NCI-H774 (cell line): Measurements from ENCODE around the gene PRR19.

Source experiments
- DNase-seq: peaks from one replicate; lab custom pipeline; 2025; lab: John Stamatoyannopoulos, UW

The PRR19 gene

DNA sequence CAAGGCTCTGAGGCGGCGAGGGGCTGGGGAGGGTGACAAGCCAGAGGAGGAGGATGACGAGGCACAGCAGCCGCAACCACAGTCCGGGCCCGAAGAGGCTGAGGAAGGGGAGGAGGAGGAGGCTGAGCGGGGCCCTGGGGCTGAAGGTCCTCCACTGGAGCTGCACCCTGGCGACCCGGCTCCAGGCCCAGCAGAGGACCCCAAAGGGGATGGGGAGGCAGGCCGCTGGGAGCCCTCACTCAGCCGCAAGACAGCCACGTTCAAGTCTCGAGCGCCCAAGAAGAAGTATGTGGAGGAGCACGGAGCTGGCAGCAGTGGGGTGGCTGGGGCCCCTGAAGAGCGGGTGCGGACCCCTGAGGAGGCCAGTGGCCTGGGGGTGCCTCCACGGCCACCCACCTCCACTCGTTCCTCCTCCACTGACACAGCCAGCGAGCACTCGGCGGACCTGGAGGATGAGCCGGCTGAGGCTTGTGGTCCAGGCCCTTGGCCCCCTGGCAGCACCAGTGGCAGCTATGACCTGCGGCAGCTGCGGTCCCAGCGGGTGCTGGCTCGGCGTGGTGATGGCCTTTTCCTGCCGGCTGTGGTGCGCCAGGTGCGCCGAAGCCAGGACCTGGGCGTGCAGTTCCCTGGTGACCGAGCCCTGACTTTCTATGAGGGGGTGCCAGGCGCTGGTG lies 29.9 kb upstream of the PRR19 start:
- no peak for DNase-seq

DNA sequence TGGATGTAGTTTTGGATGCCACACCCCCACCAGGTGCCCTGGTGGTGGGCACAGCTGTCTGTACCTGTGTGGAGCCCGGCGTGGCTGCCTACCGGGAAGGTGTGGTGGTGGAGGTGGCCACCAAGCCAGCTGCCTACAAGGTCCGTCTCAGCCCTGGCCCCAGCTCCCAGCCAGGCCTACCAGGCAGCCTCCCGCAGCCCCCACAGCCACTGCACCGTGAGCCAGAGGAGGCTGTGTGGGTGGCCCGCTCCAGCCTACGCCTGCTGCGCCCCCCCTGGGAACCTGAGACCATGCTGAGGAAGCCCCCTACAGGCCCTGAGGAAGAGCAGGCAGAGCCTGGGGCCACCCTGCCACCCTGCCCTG lies 29.4 kb upstream of the PRR19 start:
- DNase-seq = no peak

DNA sequence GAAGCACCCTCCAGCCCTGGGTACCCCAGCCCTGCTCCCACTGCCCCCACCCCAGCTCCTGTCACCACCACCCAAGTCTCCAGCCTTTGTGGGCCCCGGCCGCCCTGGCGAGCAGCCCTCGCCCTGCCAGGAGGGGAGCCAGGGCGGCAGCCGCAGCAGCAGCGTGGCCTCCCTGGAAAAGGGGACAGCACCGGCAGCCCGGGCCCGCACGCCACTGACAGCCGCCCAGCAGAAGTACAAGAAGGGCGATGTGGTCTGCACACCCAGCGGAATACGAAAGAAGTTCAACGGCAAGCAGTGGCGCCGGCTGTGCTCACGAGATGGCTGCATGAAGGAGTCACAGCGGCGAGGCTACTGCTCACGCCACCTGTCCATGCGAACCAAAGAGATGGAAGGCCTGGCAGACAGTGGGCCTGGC lies 28.9 kb upstream of the PRR19 start:
- DNase-seq = no peak

DNA sequence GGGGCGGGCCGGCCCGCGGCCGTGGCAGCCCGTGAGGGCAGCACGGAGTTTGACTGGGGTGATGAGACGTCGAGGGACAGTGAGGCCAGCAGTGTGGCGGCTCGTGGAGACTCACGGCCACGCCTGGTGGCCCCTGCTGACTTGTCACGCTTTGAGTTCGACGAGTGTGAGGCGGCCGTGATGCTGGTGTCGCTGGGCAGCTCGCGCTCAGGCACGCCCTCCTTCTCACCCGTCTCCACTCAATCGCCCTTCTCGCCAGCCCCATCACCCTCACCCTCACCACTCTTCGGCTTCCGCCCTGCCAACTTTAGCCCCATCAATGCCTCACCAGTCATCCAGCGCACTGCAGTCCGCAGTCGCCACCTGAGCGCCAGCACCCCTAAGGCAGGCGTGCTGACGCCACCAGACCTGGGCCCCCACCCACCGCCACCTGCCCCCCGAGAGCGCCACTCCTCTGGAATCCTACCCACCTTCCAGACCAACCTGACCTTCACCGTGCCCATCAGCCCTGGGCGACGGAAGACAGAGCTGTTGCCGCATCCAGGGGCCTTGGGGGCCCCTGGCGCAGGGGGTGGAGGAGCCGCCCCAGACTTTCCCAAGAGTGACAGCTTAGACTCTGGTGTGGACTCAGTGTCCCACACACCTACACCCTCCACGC lies 28.4 kb upstream of the PRR19 start:
- no peak for DNase-seq

DNA sequence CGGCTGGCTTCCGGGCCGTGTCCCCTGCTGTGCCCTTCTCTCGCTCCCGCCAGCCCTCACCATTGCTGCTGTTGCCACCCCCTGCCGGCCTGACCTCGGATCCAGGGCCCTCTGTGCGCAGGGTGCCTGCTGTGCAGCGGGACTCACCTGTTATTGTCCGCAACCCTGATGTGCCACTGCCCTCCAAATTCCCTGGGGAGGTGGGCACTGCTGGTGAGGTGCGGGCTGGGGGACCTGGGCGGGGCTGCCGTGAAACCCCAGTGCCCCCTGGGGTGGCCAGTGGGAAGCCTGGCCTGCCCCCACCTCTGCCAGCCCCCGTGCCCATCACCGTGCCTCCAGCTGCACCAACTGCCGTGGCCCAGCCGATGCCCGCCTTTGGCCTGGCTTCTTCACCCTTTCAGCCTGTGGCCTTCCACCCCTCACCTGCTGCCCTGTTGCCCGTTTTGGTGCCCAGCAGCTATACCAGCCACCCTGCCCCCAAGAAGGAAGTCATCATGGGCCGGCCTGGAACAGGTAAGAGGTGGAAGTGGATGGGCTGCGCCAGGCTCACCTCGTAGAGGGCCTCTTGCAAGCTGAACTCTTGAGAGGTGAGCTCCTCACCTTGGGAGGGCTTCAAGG lies 27.8 kb upstream of the PRR19 start:
- no peak for DNase-seq

DNA sequence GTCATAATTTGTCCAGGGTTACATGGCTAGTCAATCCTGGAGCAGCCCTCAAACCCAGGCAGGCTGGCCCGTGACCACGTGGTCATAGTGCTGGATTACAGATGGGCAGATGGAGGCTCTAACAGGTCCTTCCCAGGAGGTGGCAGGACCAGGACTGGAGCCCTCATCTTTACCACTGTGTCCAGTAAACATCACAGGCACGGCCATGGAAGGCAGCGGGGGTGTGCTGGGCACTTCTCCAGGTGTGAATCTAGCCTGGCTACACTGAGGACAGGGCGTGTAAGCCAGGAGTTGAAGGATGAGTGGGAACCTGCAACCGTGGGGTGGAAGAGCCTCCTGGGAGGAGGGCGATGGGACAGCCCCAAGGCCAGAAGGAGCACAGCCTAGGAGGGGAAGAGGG lies 26.8 kb upstream of the PRR19 start:
- no peak for DNase-seq

DNA sequence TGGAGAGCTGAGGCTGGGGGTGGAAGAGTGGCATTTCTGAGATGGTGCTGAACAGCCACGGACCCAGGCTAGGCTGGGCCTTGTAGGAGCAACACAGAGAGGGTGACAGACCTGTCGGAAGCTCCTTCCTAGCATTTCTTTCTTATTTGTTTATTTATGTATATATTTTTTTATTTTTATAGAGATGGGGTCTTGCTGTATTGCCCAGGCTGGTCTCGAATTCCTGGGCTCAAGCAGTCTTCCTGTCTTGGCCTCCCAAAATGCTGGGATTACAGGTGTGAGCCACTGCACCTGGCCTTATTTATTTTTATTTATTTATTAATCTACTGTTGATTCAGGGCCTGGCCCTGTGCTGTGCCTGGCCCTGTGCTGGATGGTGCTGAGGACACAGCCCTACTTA lies 26.4 kb upstream of the PRR19 start:
- no peak for DNase-seq

DNA sequence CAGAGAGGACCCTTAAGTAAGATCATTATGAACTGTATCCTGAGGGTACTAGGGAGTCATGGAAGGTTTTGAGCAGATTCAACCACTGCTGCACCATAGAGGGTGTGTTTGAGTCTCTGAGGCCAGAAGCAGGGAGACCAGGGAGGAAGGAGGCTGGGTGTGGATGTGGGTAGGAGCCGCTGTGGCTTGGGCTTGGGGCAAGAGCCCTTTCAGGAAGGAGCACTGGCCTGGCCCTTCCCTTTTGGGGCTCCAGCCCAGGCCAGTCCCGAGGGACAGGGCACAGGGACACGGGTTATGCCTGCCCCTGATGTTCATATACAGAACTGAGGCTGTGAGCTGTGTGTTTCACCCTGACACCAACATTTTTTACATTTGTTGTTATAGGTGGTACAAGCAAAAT lies 25.6 kb upstream of the PRR19 start:
- DNase-seq = no peak

DNA sequence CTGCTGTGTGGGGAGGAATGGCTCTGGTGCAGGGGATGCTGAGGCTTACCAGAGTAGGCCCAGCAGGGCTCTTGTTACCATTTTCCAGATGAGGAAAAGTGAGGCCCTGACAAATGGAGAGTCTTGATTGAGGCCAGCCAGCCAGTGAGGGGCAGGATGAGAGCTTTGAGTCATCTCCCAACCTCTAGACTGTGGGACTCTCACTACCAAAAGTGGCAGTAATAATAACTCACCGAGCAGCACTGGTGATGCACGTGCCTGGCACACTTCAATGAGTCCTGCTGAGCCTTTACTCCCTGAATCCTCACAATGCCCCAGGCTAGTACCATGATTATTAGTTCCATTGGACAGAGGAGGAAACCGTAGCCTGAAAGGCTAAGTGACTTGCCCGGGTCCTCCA lies 25.1 kb upstream of the PRR19 start:
- no peak for DNase-seq

DNA sequence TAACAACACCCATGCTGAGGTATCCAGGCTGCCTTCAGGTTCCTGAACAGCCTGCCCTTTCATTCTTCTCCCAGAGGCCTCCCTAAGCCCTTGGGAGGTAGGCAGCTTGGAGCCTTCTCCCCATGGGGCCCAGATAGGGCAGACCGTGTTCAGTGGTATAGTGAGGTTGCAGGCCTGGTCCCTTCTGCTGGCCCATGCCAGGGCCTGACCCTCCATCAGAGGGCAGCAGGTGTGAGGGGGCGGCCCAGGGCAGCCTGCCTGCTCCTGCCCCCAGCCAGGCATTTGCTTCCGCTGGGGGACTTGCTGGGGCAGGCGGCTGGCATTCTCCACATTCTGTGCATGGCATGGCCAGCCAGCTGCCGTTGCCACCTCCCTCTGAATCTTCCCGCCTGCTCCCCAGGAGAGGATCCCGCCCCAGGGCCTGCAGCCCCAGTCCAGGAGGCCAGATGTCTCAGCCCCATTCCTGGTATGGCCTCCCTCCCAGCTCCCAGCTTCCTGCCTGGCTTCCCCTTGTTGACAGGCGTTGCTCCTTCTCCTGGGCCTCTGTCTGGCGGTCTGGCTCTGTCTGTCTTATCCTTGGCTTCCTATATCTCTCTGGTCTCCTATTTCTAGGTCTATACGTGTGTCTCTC lies 24.0 kb upstream of the PRR19 start:
- DNase-seq = no peak

DNA sequence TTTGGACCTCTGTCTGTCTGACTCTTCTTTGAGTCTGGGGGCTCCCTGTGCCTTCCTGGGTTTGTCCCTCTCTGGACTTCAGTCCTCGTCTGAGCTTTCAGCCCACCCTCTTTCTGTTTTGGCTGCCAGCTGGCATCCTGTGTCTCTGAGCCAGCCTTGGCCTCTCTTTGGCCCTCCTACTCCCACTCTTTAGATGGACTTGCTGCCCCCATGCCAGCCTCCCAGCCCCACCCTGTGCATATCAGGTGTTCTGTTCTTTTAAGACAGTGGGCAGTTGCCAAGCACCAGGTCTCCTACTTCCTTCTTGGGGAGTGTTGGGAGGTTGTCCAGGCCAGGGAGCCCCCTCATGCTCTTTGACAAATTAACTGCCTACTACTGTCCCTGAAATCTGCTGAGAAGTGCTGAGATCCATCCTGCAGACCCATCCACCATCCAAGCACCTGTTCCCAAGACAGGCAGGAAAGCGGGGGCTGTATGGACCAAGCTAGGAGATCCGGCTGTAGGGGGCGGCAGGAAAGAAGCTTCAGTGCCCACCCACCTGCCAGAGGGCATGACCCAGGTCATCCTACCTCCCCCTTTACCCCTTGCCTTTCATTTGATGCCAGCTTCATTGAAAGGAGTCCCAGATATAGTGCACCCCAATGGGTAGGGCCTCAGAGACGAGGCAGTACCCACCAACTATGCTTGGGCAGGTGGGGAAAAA lies 23.3 kb upstream of the PRR19 start:
- no peak for DNase-seq

DNA sequence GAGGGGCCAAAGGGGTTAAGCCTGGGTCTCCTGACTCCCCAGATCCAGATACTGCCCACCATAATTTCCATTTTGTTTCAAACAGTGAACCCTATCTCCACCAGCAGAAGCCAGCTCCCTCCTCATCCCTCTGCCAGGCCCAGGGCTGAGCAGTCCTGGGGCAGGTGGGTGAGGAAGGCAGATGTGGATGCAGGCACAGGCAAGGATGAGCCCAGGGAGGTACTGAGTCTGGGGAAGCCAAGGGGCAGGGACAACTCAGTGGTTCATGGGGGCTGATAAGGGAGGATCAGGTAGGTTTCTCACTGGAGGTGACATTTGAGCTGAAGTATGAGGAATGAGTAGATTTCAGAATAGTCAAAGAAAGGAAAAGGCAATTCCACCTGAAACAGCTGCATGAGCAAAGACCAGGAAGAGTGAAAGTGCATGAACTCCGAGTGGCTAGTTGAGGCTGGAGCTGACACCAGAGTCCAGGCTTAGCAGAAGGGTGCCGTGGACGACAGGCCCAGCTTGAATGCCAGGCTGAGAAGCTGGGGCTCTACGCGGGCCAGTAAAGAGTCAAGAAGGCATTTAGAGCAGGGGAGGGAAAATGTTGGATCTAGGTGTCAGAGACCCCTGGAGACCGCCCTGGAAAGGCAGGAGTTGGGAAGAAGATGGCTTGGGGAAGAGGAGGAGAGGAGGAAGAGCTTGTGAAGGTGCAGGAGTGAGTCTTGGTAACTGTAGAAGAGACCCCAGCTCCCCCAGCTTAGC lies 22.6 kb upstream of the PRR19 start:
- DNase-seq = no peak

DNA sequence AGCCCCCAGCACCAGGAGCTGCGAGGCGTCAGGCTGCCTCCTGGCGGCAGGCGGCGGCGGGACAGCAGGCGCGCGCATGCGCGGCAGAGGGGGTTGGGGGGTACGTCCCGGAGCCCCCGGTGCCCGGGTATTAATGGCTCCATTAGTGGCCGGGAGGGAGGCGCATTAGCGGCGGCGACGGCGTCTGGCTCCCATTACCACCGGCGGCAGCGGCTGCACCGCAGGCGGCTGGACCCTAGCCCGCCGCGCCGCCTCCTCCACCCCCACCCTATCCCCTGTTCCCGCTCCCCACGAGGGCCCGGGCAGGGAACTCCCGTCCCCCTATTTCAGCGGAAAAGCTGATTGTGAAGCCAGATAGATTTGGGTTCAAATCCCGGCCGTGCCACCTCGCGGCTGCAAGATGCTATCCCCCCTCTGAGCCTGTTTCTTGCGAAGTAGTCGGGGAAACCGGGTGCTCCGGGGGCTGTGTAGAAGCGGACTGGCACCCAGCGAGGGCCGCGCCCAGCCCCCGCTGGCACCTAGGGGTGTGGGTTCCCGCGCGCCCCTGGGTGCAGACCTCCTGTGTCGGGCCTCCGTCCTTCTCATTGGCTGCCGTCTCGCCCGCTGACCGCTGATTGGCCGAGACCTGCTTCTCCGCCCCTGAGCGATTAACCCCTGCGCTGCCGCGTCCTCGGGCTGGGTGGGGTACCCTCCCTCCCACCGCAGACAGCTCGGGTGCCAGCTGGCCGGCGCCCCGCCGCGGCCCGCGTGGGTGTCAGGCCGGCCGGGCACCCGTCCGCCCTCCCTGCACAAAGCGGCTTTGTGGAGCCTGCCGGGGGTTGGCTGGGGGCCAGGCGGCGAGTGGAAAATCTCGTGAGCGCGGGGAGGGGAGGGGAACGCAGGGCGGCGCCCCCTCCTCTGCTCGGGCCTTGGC lies 21.8 kb upstream of the PRR19 start:
- peak; percentile 85 for DNase-seq

DNA sequence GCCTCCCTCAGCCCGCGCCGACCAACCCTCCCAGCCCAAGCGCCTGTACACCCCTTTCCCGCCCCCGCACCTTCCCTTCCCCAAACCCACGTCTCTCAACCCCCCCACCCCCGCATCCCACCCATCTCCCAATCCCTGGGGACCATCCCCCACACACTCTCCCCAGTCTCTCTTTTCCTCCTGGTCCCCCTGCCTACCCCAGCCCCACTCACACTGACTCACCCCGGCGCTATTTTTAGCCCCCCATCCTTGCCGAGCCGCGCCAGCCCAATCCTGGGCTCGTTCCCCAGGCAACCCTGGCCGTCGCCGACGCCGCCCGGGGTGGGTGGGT lies 21.2 kb upstream of the PRR19 start:
- no peak for DNase-seq

DNA sequence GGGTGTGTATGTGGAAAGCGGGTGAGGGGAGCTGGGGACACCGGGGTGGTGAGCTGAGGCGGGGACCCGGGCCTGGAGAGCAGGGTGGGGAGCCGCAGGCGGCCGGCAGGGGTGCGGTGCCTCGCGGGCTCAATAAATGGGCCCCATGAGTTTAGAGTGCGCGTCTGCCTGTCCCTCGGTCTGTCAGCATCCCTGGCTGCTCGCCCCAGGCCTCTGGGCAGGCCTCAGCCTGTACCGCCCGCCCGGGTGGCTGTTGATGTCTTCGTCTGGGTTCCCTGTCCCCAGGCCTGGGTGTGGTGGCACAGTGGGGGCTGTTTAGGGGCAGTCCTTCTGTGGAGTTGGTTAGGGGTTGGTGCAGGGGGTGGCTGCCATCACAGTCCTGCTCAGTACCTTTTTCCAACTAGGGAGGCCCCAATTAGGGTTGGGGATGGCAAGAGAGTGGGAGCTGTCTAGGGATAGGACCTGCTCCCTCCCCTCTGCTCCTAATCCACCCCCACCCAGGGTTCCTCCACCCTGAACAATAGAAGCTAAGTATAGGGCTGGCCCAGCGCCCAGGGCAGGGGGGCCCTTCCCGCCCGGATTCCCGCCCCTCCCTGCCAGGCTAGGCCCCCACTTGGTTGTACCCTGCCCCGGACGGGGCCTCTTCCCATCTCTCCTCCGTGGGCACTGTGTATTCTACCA lies 20.6 kb upstream of the PRR19 start:
- DNase-seq = no peak

DNA sequence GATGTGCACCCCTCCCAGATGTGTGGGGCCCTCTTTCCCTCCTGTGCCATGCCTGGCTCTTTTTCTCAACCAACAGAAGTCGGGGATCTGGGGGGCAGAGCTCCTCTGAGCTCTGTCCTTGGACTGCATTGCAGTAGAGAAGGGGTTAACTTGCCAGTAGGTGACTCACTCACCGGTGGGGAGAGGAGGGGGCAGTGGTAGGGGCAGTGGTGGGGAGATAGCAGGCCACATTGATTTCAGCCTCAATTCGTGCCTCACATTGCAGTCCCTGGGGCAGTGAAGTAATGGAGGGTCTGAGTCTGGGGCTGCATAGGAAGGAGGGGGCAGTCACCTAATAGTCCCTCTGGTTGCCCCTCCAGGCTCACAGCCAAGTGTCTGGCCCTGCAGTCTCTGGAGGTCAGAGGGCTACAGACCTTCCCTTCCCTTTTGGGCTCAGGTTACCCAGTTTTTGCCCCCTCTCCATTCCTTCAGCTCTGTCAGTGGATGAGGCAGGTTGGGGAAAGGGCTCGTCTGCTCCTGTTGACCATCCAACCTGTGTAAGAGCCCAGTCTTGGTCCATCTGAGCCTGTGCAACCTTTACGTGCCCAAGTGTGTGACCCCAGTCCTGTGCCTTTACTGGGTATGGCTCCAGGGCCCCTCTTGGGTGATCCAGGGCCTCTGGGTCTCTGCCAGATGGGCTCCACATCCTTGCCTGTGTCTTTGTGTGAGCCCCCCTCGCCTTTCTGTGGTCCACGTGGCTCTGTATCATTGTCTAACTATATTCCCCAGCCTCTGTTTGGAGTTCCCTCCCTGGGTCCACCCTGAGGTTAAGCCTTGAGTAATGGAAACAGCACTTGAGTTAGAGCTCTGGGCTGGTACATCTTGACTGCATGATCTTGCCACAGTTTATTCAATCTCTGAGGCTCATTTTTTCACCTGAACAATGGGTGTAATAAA lies 19.8 kb upstream of the PRR19 start:
- no peak for DNase-seq

DNA sequence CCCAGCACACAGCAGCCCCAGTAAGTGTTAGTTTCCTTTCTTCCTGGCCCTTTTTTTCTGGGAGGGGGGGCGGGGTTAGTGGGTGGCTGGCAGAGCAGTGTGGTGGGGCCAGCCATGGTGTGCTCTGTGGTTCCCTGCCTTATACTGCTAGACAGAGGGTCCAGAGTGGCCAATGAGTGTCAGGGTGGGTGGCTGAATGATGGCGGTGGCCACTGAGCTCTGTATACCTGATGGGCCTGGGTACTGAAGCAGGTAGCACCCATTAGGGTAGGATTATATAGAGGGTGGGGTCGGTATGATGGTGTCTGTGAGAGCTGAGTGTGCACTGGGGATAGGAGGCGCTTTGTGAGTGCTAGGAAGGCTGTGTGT lies 19.1 kb upstream of the PRR19 start:
- no peak for DNase-seq

DNA sequence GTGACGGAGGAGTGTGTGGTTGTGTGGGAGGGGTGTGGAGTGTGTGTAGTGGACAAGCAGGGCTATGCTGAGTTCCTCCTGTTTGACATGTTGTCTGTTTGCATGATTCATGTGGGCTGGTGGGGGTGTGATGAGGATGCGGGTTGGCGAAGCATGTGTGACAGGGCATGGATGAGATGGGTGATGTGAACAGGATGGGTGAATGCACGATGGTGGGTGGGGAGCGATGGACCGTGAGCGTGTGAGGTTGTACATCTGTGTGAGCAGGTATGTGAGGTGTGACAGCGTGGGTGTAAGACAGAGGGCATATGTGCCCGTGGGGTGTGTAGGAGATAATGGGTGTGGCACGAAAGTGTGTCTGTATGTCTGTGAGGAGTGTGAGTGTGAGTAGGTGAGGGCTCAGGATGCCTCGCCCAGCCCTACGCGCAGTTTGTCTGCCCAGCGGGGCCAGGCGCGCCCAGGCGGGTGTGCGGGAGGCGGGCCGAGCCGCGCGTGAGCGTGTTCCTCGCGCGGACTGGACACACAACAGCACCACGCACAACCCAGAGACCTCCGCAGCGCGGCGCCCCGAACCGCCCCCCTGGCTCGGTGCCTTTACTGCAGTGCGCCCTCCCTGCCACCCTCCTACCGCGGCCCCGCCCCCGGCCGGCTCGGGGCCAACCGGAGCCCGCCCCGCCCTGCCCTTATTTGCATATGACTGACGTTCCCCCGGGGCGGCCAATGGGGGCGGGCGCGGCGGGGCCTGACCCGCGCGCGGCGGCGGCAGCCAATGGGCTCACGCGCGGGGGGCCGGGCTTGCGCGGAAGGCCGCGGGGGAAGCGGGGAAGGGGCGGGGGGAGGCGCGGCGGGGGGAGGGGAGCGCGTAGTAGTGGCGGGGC lies 18.5 kb upstream of the PRR19 start:
- peak; percentile 94 for DNase-seq
